ENCODE data around the gene KIF15. TPM values are rescaled to one million over a fixed set of nuclear protein-coding genes. Genes with fewer than 3 reads are reported as not detected.

Gene KIF15
- total and polyA plus RNA-seq, 2 experiments from 2014 or later: 2.7 to 6.4 TPM

GRCh38 chr3:44734646-44735168, 26.9 kb upstream of the KIF15 start:
- H3K4me1 ChIP-seq (ENCODE audit: low read depth): no peaks in the 10 kb centered on the region
- H3K9me3 ChIP-seq (ENCODE audit: low read depth): no peaks in the 10 kb centered on the region
- peaks cover 8% of the 10 kb centered on the region for H3K36me3 ChIP-seq
- DNase-seq (ENCODE audit: low read depth in 1 of 2, low spot score in 1 of 2): no peak
- H3K27me3 ChIP-seq: no peaks in the 10 kb centered on the region
- no peak overlapping the region for H3K4me3 ChIP-seq
- TF ChIP-seq CTCF (IDR thresholded peaks at IDR 0.05; ENCODE audit: low read depth, low read length): no peak
- H3K27ac ChIP-seq: no peak overlapping the region

GRCh38 chr3:44761101-44761423, 532 bp upstream of the KIF15 start:
- TF ChIP-seq CTCF (IDR thresholded peaks at IDR 0.05; ENCODE audit: low read depth, low read length): no peak
- Histone ChIP-seq H3K27ac (peak overlapping the region; percentile 84), H3K4me3 (peak overlapping the region; percentile 92), H3K36me3 (no peaks in the 10 kb centered on the region), H3K27me3 (no peaks in the 10 kb centered on the region), H3K9me3 (ENCODE audit: low read depth) (no peaks in the 10 kb centered on the region), H3K4me1 (ENCODE audit: low read depth) (no peaks in the 10 kb centered on the region)
- peak; percentile 0 to 1 for DNase-seq (ENCODE audit: low read depth in 1 of 2, low spot score in 1 of 2)

- Histone ChIP-seq H3K4me1 (ENCODE audit: low read depth) (no peaks in the 10 kb centered on the region), H3K9me3 (ENCODE audit: low read depth) (no peaks in the 10 kb centered on the region), H3K4me3 (peak overlapping the region; percentile 92), H3K27ac (peak overlapping the region; percentile 44), H3K27me3 (no peaks in the 10 kb centered on the region), H3K36me3 (no peaks in the 10 kb centered on the region)
- peak in 1 of 2 donors; percentile 10 for DNase-seq (ENCODE audit: low read depth in 1 of 2, low spot score in 1 of 2)
- no peak for TF ChIP-seq CTCF (IDR thresholded peaks at IDR 0.05; ENCODE audit: low read depth, low read length)
These were observed 630 bp downstream of the KIF15 start for GRCh38 chr3:44762170-44762677.

GRCh38 chr3:44762690-44763089, 1.1 kb downstream of the KIF15 start:
- H3K9me3 ChIP-seq (ENCODE audit: low read depth): no peaks in the 10 kb centered on the region
- H3K4me3 ChIP-seq: peak overlapping the region; percentile 92
- no peaks in the 10 kb centered on the region for H3K27me3 ChIP-seq
- H3K36me3 ChIP-seq: no peaks in the 10 kb centered on the region
- no peak for TF ChIP-seq CTCF (IDR thresholded peaks at IDR 0.05; ENCODE audit: low read depth, low read length)
- H3K4me1 ChIP-seq (ENCODE audit: low read depth): no peaks in the 10 kb centered on the region
- no peak overlapping the region for H3K27ac ChIP-seq
- DNase-seq (ENCODE audit: low read depth in 1 of 2, low spot score in 1 of 2): no peak

- no peaks in the 10 kb centered on the region for H3K27me3 ChIP-seq
- H3K4me3 ChIP-seq: no peak overlapping the region
- TF ChIP-seq CTCF (IDR thresholded peaks at IDR 0.05; ENCODE audit: low read depth, low read length): no peak
- no peaks in the 10 kb centered on the region for H3K36me3 ChIP-seq
- no peaks in the 10 kb centered on the region for H3K4me1 ChIP-seq (ENCODE audit: low read depth)
- no peak for DNase-seq (ENCODE audit: low read depth in 1 of 2, low spot score in 1 of 2)
- no peak overlapping the region for H3K27ac ChIP-seq
- no peaks in the 10 kb centered on the region for H3K9me3 ChIP-seq (ENCODE audit: low read depth)
These were observed 2.7 kb downstream of the KIF15 start for GRCh38 chr3:44764248-44764647.
